ENCODE results near the gene ANKRD49. TPM values are rescaled to one million over a fixed set of nuclear protein-coding genes. Genes with fewer than 3 reads are reported as not detected.

ANKRD49 gene
- polyA plus RNA-seq, 2 donors: 11.5 to 14.6 TPM

DNA sequence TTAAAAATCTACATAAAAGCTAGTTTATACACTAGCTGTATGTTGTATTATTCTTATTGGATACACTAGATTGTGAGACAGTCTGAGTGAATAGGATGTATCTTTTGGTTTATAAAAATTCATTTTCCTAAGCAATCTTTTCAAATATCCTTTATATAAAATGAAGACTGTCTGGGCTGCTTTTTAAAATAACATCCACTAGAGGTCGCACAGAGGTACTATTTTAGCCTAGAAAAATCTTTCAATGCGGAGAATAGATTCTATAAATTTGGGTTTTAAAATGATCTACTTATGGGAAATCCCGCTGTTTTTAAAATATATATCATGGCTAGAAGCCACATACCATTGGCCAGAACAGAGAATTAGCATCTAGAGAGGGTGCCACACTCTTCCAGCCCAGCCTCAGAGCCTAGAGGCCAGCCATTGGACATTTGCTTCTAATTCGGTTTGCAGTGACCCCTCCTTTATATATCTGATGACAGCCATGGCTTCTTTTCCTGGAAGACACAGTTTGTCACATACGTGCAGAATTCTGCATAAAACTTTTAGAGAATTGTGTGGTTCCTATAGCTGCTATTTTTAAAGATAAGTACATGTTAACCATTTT, 25.8 kb downstream of the ANKRD49 start:
- Histone ChIP-seq H3K4me3 (ENCODE audit: low read depth in 1 of 2, low read length in 2 of 2) (no peak overlapping the region), H3K27ac (ENCODE audit: low read depth in 2 of 2, low read length in 1 of 2) (no peak overlapping the region)

DNA sequence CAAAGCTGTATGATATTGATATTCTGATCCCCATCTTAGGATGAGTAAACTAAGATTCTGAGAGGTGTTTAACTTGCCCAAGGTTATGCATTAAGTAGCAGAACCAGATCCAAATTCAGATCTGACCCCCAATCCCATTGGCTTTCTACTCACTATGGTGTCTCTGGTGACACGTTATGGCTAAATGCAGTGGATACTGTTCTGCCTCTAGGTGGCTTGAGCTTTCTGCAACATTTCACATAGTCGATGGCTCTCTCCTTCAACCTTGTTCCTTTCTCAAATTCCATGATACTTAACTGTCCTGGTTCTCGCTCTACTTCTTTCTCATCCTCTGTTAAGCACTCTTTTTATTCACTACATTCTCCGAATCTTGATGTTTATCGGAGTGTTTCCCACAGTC, 27.9 kb downstream of the ANKRD49 start:
- Histone ChIP-seq H3K9me3 (ENCODE audit: control insufficient read depth in 2 of 2, insufficient read depth in 1 of 2, low read depth in 1 of 2, low read length in 1 of 2) (no peaks in the 10 kb centered on the region), H3K27me3 (ENCODE audit: control insufficient read depth in 1 of 2, insufficient read depth in 2 of 2, low read length in 2 of 2) (no peaks in the 10 kb centered on the region), H3K4me3 (ENCODE audit: low read depth in 1 of 2, low read length in 2 of 2) (no peak overlapping the region), H3K27ac (ENCODE audit: low read depth in 2 of 2, low read length in 1 of 2) (no peak overlapping the region), H3K4me1 (ENCODE audit: control insufficient read depth in 2 of 2, insufficient read depth in 2 of 2, low read length in 1 of 2) (no peaks in the 10 kb centered on the region), H3K36me3 (ENCODE audit: control insufficient read depth in 2 of 2, insufficient read depth in 2 of 2, low read length in 1 of 2) (no peaks in the 10 kb centered on the region)
- 48 to 60% methylated on average over 5 of the region's 5 CpGs for WGBS, 2 donors

More for the DNA sequence above, 25.8 kb downstream of the ANKRD49 start:
- Histone ChIP-seq H3K9me3 (ENCODE audit: control insufficient read depth in 2 of 2, insufficient read depth in 1 of 2, low read depth in 1 of 2, low read length in 1 of 2) (no peaks in the 10 kb centered on the region), H3K27me3 (ENCODE audit: control insufficient read depth in 1 of 2, insufficient read depth in 2 of 2, low read length in 2 of 2) (no peaks in the 10 kb centered on the region), H3K36me3 (ENCODE audit: control insufficient read depth in 2 of 2, insufficient read depth in 2 of 2, low read length in 1 of 2) (no peaks in the 10 kb centered on the region), H3K4me1 (ENCODE audit: control insufficient read depth in 2 of 2, insufficient read depth in 2 of 2, low read length in 1 of 2) (no peaks in the 10 kb centered on the region)
- 6 to 9% methylated on average over 5 of the region's 5 CpGs for WGBS, 2 donors

DNA sequence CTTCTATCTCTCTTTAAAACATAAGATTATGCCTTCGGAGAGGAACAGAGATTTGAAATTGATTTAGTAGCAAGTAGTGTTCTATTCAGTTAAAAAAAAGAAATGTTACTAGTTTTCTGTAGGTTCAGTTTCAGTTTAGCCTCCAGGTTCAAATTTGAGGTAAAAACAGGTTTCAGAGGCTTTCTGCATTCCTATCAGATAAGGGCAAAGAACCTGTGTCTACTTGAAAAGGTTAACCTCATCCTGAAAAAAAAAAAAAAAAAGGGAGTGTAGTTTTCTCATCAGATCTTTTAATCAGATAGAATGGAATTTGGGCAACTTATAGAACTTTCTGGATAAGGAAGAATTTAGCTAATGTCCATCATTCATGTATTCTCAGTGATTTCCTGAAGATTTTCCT, 30.6 kb downstream of the ANKRD49 start:
- Histone ChIP-seq H3K27ac (ENCODE audit: low read depth in 2 of 2, low read length in 1 of 2) (no peak overlapping the region), H3K9me3 (ENCODE audit: control insufficient read depth in 2 of 2, insufficient read depth in 1 of 2, low read depth in 1 of 2, low read length in 1 of 2) (no peaks in the 10 kb centered on the region), H3K36me3 (ENCODE audit: control insufficient read depth in 2 of 2, insufficient read depth in 2 of 2, low read length in 1 of 2) (no peaks in the 10 kb centered on the region), H3K27me3 (ENCODE audit: control insufficient read depth in 1 of 2, insufficient read depth in 2 of 2, low read length in 2 of 2) (no peaks in the 10 kb centered on the region), H3K4me1 (ENCODE audit: control insufficient read depth in 2 of 2, insufficient read depth in 2 of 2, low read length in 1 of 2) (no peaks in the 10 kb centered on the region), H3K4me3 (ENCODE audit: low read depth in 1 of 2, low read length in 2 of 2) (no peak overlapping the region)
- WGBS, 2 donors: 85 to 88% methylated on average over 1 of the region's 1 CpG

DNA sequence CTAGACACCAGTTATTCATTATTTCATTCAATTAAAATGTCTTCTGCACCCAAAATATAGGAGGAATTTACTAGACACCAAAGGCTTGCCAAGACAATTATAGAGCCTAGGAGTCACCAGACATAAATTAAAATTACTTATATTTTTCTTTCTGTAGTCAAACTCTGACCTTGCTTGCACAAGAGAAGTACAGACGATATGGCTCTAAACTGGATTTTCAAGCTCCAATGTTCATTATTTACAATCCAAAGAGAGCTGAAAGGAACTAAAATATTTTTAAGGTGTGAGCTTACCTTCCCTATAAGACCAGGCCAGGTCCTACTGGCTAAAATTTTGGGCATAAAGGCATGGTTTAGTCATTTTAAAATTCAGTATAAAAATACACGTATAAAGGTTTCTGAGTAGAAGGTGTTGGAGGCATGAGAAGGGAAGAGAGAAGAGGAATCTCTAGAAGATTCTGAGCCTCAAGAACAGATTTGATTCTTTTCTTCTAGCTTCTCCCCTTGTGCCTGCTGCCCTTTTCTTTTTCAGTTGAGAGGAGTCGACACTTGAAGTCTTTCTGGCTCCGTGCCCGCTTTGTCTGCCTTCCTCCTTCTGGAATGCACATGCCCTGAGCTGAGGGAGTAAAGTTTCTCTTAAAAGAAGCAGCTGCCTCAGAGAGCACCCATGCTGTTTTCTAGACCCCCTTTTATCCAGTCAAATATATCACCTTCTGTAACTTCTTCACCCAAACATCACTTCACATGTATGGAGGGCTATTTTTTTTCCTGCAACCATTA, 32.0 kb downstream of the ANKRD49 start:
- H3K27me3 ChIP-seq (ENCODE audit: control insufficient read depth in 1 of 2, insufficient read depth in 2 of 2, low read length in 2 of 2): no peaks in the 10 kb centered on the region
- no peak overlapping the region for H3K4me3 ChIP-seq (ENCODE audit: low read depth in 1 of 2, low read length in 2 of 2)
- H3K9me3 ChIP-seq (ENCODE audit: control insufficient read depth in 2 of 2, insufficient read depth in 1 of 2, low read depth in 1 of 2, low read length in 1 of 2): no peaks in the 10 kb centered on the region
- H3K36me3 ChIP-seq (ENCODE audit: control insufficient read depth in 2 of 2, insufficient read depth in 2 of 2, low read length in 1 of 2): no peaks in the 10 kb centered on the region
- H3K4me1 ChIP-seq (ENCODE audit: control insufficient read depth in 2 of 2, insufficient read depth in 2 of 2, low read length in 1 of 2): no peaks in the 10 kb centered on the region
- 25 to 32% methylated on average over 5 of the region's 5 CpGs for WGBS, 2 donors
- H3K27ac ChIP-seq (ENCODE audit: low read depth in 2 of 2, low read length in 1 of 2): no peak overlapping the region

DNA sequence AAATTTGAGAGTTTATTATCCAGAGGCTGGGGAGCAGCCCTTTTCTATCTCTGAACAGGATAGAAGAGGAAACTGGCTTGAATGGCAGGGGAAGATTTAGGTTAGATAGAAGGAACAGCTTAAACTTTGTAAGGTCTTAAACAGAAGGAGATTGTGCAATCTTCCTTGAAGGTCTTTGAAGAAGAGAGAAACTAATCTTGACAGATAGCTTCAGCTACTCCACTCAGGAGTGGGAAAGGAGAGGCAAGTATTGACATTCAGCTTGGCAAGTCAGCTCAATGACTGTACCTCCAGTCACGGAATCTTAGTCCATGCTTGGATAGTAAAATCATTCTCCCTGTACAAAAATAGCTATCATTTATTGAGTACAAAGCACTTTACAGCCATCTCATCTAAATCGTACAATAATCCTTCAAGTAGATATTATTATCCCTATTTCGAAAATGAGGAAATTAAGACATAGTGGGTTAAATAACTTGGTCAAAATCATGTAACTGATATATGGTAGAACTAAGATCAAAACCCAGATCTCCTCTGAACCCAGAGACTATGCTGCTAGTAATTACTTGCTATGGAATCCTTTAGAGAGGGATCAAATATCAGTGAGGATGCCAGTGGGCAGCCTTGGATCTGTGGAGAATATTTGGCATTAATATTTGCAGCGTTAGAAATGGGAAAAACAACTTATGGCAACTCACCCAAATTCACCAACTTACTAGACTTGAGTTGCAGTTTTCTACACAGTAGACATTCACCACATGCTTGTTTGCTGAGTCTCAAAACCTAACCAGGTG, 33.1 kb downstream of the ANKRD49 start:
- Histone ChIP-seq H3K36me3 (ENCODE audit: control insufficient read depth in 2 of 2, insufficient read depth in 2 of 2, low read length in 1 of 2) (no peaks in the 10 kb centered on the region), H3K27me3 (ENCODE audit: control insufficient read depth in 1 of 2, insufficient read depth in 2 of 2, low read length in 2 of 2) (no peaks in the 10 kb centered on the region), H3K9me3 (ENCODE audit: control insufficient read depth in 2 of 2, insufficient read depth in 1 of 2, low read depth in 1 of 2, low read length in 1 of 2) (no peaks in the 10 kb centered on the region), H3K4me1 (ENCODE audit: control insufficient read depth in 2 of 2, insufficient read depth in 2 of 2, low read length in 1 of 2) (no peaks in the 10 kb centered on the region), H3K4me3 (ENCODE audit: low read depth in 1 of 2, low read length in 2 of 2) (no peak overlapping the region), H3K27ac (ENCODE audit: low read depth in 2 of 2, low read length in 1 of 2) (no peak overlapping the region)
- 45 to 52% methylated on average over 4 of the region's 4 CpGs for WGBS, 2 donors

DNA sequence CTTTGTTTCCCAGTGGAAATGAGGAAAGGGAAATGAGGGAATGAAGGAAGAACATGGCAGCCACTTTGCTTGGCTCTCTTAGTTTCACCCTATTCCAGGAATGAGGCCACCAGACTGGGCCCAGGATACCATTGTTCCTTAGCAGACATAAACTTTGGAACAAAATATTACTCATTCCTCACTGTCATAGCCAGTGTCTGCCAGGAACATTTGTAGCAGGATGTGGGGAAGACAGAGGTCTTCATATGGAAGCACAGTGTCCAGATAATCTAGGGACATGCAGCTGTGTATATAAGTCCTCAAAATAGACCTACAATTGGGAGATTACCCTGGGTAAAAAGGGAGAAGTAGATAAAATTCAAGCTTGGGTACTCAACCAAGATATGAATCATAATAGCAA, 34.8 kb downstream of the ANKRD49 start:
- H3K36me3 ChIP-seq (ENCODE audit: control insufficient read depth in 2 of 2, insufficient read depth in 2 of 2, low read length in 1 of 2): no peaks in the 10 kb centered on the region
- no peak overlapping the region for H3K27ac ChIP-seq (ENCODE audit: low read depth in 2 of 2, low read length in 1 of 2)
- no peaks in the 10 kb centered on the region for H3K4me1 ChIP-seq (ENCODE audit: control insufficient read depth in 2 of 2, insufficient read depth in 2 of 2, low read length in 1 of 2)
- no peaks in the 10 kb centered on the region for H3K27me3 ChIP-seq (ENCODE audit: control insufficient read depth in 1 of 2, insufficient read depth in 2 of 2, low read length in 2 of 2)
- H3K4me3 ChIP-seq (ENCODE audit: low read depth in 1 of 2, low read length in 2 of 2): no peak overlapping the region
- H3K9me3 ChIP-seq (ENCODE audit: control insufficient read depth in 2 of 2, insufficient read depth in 1 of 2, low read depth in 1 of 2, low read length in 1 of 2): no peaks in the 10 kb centered on the region

DNA sequence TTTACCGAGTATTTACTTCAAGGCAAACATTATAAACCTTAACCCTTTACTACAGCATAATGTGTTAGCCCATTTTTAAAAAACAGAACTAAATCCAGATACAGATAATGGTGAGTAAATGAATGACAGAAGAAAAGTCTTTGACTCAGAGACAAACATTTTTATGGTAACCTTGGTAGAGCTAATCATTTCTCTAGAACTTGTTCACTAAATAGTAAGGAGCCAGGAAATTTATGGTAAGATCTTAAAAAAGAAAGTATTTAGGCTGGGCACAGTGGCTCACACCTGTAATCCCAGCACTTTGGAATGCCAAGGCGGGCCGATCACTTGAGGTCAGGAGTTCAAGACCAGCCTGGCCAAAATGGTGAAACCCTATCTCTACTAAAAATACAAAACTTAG, 38.4 kb downstream of the ANKRD49 start:
- H3K27me3 ChIP-seq (ENCODE audit: control insufficient read depth in 1 of 2, insufficient read depth in 2 of 2, low read length in 2 of 2): no peaks in the 10 kb centered on the region
- no peaks in the 10 kb centered on the region for H3K4me1 ChIP-seq (ENCODE audit: control insufficient read depth in 2 of 2, insufficient read depth in 2 of 2, low read length in 1 of 2)
- no peak overlapping the region for H3K4me3 ChIP-seq (ENCODE audit: low read depth in 1 of 2, low read length in 2 of 2)
- H3K9me3 ChIP-seq (ENCODE audit: control insufficient read depth in 2 of 2, insufficient read depth in 1 of 2, low read depth in 1 of 2, low read length in 1 of 2): no peaks in the 10 kb centered on the region
- H3K27ac ChIP-seq (ENCODE audit: low read depth in 2 of 2, low read length in 1 of 2): no peak overlapping the region
- no peaks in the 10 kb centered on the region for H3K36me3 ChIP-seq (ENCODE audit: control insufficient read depth in 2 of 2, insufficient read depth in 2 of 2, low read length in 1 of 2)
- 86 to 87% methylated on average over 3 of the region's 3 CpGs for WGBS, 2 donors

DNA sequence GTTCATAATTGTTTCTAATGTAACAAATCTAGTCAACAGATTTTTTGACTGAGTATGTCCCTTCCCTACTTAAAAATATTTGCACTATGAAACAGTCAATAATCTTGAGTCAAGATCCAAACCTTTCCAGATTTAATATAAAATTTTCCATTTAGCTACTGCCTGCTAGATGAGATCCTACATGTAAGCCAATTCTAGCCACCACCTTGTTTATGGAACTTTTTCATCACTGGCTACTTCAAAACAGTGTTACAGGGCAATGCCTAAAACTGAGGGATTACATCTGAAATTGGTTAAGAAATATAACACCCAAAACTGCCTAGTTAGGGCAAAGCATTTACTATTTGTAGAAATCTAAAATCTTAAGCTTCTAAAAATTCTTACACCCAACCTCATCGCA, 39.4 kb downstream of the ANKRD49 start:
- Histone ChIP-seq H3K36me3 (ENCODE audit: control insufficient read depth in 2 of 2, insufficient read depth in 2 of 2, low read length in 1 of 2) (no peaks in the 10 kb centered on the region), H3K4me1 (ENCODE audit: control insufficient read depth in 2 of 2, insufficient read depth in 2 of 2, low read length in 1 of 2) (peaks cover 0 to 2% of the 10 kb centered on the region in 2 donors), H3K4me3 (ENCODE audit: low read depth in 1 of 2, low read length in 2 of 2) (no peak overlapping the region), H3K27me3 (ENCODE audit: control insufficient read depth in 1 of 2, insufficient read depth in 2 of 2, low read length in 2 of 2) (no peaks in the 10 kb centered on the region), H3K9me3 (ENCODE audit: control insufficient read depth in 2 of 2, insufficient read depth in 1 of 2, low read depth in 1 of 2, low read length in 1 of 2) (no peaks in the 10 kb centered on the region), H3K27ac (ENCODE audit: low read depth in 2 of 2, low read length in 1 of 2) (no peak overlapping the region)
- 95% methylated on average over 1 of the region's 1 CpG for WGBS, 2 donors

DNA sequence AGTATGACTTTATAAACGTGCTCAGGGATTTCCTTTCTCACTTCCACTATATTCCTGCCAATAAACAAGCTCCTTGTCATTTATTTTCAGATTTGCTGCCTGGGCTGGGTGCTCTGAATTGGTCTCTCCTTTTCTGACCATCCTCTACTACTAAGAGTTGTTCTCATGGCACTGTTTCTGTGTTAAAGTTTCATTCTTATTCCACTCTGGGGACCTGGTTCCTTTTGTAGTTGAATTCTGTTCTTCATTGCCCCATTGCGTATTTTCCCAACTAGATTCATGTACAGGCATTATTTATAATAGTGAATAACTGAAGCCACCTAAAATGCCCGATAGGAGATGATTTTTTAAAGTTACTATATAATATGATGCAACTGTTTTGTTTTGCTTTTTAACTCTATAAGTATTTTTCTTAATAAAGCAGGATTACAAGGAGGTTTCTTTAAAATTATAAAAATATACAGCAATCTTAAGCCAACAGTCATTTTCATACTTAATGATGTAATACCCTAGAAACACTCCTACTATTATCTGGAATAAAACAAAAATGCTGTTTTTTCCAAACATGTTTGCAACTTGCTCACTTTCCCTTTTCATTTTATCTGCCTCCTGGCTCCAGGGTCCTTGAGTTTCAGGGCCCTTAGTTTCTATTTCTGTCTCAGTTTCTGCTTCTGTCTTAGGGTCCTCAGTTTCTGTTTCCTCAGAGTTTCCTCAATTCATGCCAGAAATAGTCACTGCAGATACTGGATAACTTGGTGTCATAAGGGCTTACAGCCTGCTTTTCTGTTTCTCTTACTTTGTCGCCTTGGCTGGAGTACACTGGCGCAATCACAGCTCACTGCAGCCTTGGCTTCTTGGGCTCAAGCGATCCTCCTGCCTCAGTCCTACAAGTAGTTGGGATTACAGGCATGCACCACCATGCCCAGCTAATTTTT, 40.2 kb downstream of the ANKRD49 start:
- Histone ChIP-seq H3K4me3 (ENCODE audit: low read depth in 1 of 2, low read length in 2 of 2) (no peak overlapping the region), H3K9me3 (ENCODE audit: control insufficient read depth in 2 of 2, insufficient read depth in 1 of 2, low read depth in 1 of 2, low read length in 1 of 2) (no peaks in the 10 kb centered on the region), H3K27me3 (ENCODE audit: control insufficient read depth in 1 of 2, insufficient read depth in 2 of 2, low read length in 2 of 2) (no peaks in the 10 kb centered on the region), H3K36me3 (ENCODE audit: control insufficient read depth in 2 of 2, insufficient read depth in 2 of 2, low read length in 1 of 2) (no peaks in the 10 kb centered on the region), H3K4me1 (ENCODE audit: control insufficient read depth in 2 of 2, insufficient read depth in 2 of 2, low read length in 1 of 2) (peaks cover 0 to 2% of the 10 kb centered on the region in 2 donors), H3K27ac (ENCODE audit: low read depth in 2 of 2, low read length in 1 of 2) (no peak overlapping the region)
- WGBS, 2 donors: 73 to 76% methylated on average over 6 of the region's 6 CpGs

Data from esophagus (tissue), 2 donors.